ENCODE results near the gene HCN3. TPM values are rescaled to one million over a fixed set of nuclear protein-coding genes. Genes with fewer than 3 reads are reported as not detected.
"Not testable (repeated sequence)": the region's sequence is repeated elsewhere in the genome, so short reads cannot be mapped to it uniquely, and the experiment has no call there.

The HCN3 gene
- total and polyA plus RNA-seq, 2 donors: 0.76 to 2.6 TPM

DNA sequence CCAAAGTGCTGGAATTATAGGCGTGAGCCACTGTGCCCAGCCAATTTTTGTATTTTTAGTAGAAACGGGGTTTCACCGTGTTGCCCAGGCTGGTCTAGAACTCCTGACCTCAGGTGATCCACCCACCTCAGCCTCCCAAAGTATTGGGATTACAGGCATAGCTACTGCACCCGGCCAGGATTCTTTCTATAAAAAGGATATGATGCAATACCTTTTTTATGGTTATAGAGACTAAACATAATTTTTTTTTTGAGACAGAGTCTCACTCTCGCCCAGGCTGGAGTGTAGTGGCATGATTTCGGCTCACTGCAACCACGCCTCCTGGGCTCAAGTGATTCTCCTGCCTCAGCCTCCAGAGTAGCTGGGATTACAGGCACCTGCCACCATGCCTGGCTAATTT is 51.6 kb downstream of the HCN3 start:
- not testable (repeated sequence) for H3K4me3 ChIP-seq (ENCODE audit: low read length in 2 of 2); H3K27me3 ChIP-seq (ENCODE audit: control insufficient read depth in 2 of 2, insufficient read depth in 1 of 2, low read length in 1 of 2); H3K9me3 ChIP-seq (ENCODE audit: control insufficient read depth in 2 of 2, insufficient read depth in 1 of 2, low read length in 1 of 2); DNase-seq (ENCODE audit: low read depth in 6 of 9, low spot score in 9 of 9); H3K27ac ChIP-seq (ENCODE audit: low read depth in 1 of 2, low read length in 1 of 2)
- 98% methylated on average over 7 of the region's 7 CpGs for whole genome bisulfite sequencing
- Histone ChIP-seq H3K36me3 (ENCODE audit: control insufficient read depth in 2 of 2, insufficient read depth in 2 of 2, low read length in 1 of 2) (peaks cover 25 to 27% of the 10 kb centered on the region in 2 donors), H3K4me1 (ENCODE audit: control insufficient read depth in 2 of 2, insufficient read depth in 2 of 2, low read length in 2 of 2) (peaks cover 0 to 21% of the 10 kb centered on the region in 2 donors)

DNA sequence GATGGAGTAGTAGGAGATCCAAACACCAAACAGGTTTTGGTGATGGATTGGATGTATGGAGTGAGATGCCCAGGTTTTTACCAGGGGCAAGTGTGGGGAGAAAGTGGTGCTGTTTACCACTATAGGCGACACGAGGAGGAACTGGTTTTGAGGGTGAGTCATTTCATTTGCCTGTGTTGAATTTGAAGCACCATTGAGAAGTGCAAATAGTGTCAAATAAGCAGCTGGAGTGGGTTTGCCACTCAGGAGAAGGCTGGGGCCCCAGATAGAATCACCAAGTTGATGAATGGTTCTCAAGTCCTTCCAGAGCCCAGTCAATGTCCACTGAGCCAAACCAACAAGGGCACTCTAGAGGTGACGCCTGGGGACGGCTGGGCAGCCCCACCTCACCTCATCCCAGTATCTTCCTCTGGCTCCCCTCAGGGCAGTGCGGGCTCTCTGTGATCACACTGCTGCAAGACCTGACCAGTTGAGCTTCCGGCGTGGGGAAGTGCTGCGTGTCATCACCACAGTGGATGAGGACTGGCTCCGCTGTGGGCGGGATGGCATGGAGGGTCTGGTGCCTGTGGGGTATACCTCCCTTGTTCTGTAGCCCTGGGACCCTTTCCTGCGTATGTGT is 52.8 kb downstream of the HCN3 start:
- DNase-seq (ENCODE audit: low read depth in 6 of 9, low spot score in 9 of 9): no peak
- Histone ChIP-seq H3K9me3 (ENCODE audit: control insufficient read depth in 2 of 2, insufficient read depth in 1 of 2, low read length in 1 of 2) (no peaks in the 10 kb centered on the region), H3K36me3 (ENCODE audit: control insufficient read depth in 2 of 2, insufficient read depth in 2 of 2, low read length in 1 of 2) (peaks cover 33 to 36% of the 10 kb centered on the region in 2 donors), H3K27me3 (ENCODE audit: control insufficient read depth in 2 of 2, insufficient read depth in 1 of 2, low read length in 1 of 2) (no peaks in the 10 kb centered on the region), H3K4me1 (ENCODE audit: control insufficient read depth in 2 of 2, insufficient read depth in 2 of 2, low read length in 2 of 2) (peaks cover 0 to 10% of the 10 kb centered on the region in 2 donors), H3K27ac (ENCODE audit: low read depth in 1 of 2, low read length in 1 of 2) (no peak overlapping the region), H3K4me3 (ENCODE audit: low read length in 2 of 2) (no peak overlapping the region)
- WGBS: 96% methylated on average over 11 of the region's 11 CpGs

DNA sequence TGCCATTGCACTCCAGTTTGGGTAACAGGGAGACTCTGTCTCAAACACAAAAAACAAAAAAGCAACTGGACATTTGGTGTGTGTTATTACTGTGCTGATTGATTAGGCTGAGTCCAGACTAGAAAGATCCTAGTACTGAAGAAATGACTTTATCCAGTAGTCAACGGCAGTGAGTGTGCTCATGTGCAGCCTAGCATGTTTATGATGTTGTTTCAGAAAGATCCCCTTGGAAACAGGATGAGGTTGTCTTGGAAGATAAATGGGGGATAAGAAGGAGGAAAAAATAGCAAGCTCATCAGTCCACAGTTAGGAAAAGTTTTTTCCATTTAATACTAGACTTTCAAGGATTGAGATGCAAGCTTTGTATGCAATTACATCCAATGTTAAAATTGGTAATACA is 57.7 kb downstream of the HCN3 start:
- Histone ChIP-seq H3K36me3 (ENCODE audit: control insufficient read depth in 2 of 2, insufficient read depth in 2 of 2, low read length in 1 of 2) (peaks cover 51 to 67% of the 10 kb centered on the region in 2 donors), H3K27ac (ENCODE audit: low read depth in 1 of 2, low read length in 1 of 2) (no peak overlapping the region), H3K4me3 (ENCODE audit: low read length in 2 of 2) (no peak overlapping the region), H3K27me3 (ENCODE audit: control insufficient read depth in 2 of 2, insufficient read depth in 1 of 2, low read length in 1 of 2) (no peaks in the 10 kb centered on the region), H3K4me1 (ENCODE audit: control insufficient read depth in 2 of 2, insufficient read depth in 2 of 2, low read length in 2 of 2) (no peaks in the 10 kb centered on the region), H3K9me3 (ENCODE audit: control insufficient read depth in 2 of 2, insufficient read depth in 1 of 2, low read length in 1 of 2) (no peaks in the 10 kb centered on the region)
- no peak for DNase-seq (ENCODE audit: low read depth in 6 of 9, low spot score in 9 of 9)
- WGBS: 97% methylated on average over 1 of the region's 1 CpG

Other genes starting within 250 kb of the HCN3 start
- gene DCST2, start 243.7 kb upstream of the HCN3 start, total RNA-seq: 0.24 TPM
- gene DCST2, start 243.7 kb upstream of the HCN3 start, polyA plus RNA-seq: 7.8 TPM
- gene DCST1, start 243.6 kb upstream of the HCN3 start, total RNA-seq: not detected
- not detected for gene DCST1, start 243.6 kb upstream of the HCN3 start, polyA plus RNA-seq
- 12.2 TPM for gene ADAM15, start 226.1 kb upstream of the HCN3 start, total RNA-seq
- 91.5 TPM for gene ADAM15, start 226.1 kb upstream of the HCN3 start, polyA plus RNA-seq
- 4.9 TPM for gene EFNA4, start 213.7 kb upstream of the HCN3 start, total RNA-seq
- gene EFNA4, start 213.7 kb upstream of the HCN3 start, polyA plus RNA-seq: 7.4 TPM
- 2.1 TPM for gene EFNA3, start 198.6 kb upstream of the HCN3 start, total RNA-seq
- gene EFNA3, start 198.6 kb upstream of the HCN3 start, polyA plus RNA-seq: 3.4 TPM
- gene EFNA1, start 149.6 kb upstream of the HCN3 start, total RNA-seq: 14.5 TPM
- gene EFNA1, start 149.6 kb upstream of the HCN3 start, polyA plus RNA-seq: 52.6 TPM
- gene SLC50A1, start 141.6 kb upstream of the HCN3 start, total RNA-seq: 25.7 TPM
- gene SLC50A1, start 141.6 kb upstream of the HCN3 start, polyA plus RNA-seq: 54.5 TPM
- gene DPM3, start 136.9 kb upstream of the HCN3 start, total RNA-seq: 34.0 TPM
- 155 TPM for gene DPM3, start 136.9 kb upstream of the HCN3 start, polyA plus RNA-seq
- gene KRTCAP2, start 104.2 kb upstream of the HCN3 start, total RNA-seq: 97.7 TPM
- 223 TPM for gene KRTCAP2, start 104.2 kb upstream of the HCN3 start, polyA plus RNA-seq
- 1.9 TPM for gene TRIM46, start 103.6 kb upstream of the HCN3 start, total RNA-seq
- gene TRIM46, start 103.6 kb upstream of the HCN3 start, polyA plus RNA-seq: 4.3 TPM
- 7.6 TPM for gene THBS3, start 69.6 kb upstream of the HCN3 start, total RNA-seq
- 46.1 TPM for gene THBS3, start 69.6 kb upstream of the HCN3 start, polyA plus RNA-seq
- gene MTX1, start 68.8 kb upstream of the HCN3 start, total RNA-seq: 35.1 TPM
- 36.8 TPM for gene MTX1, start 68.8 kb upstream of the HCN3 start, polyA plus RNA-seq
- gene ENTREP3, start 22.0 kb upstream of the HCN3 start, total RNA-seq: 2.1 TPM
- 12.5 TPM for gene ENTREP3, start 22.0 kb upstream of the HCN3 start, polyA plus RNA-seq
- 29.1 TPM for gene SCAMP3, start 15.1 kb upstream of the HCN3 start, total RNA-seq
- gene SCAMP3, start 15.1 kb upstream of the HCN3 start, polyA plus RNA-seq: 59.1 TPM
- gene CLK2, start 4.0 kb upstream of the HCN3 start, total RNA-seq: 28.9 TPM
- gene CLK2, start 4.0 kb upstream of the HCN3 start, polyA plus RNA-seq: 86.5 TPM
- gene PKLR, start 24.0 kb downstream of the HCN3 start, total RNA-seq: 0.19 TPM
- 0.05 TPM for gene PKLR, start 24.0 kb downstream of the HCN3 start, polyA plus RNA-seq
- gene FDPS, start 31.4 kb downstream of the HCN3 start, total RNA-seq: 175 TPM
- 119 TPM for gene FDPS, start 31.4 kb downstream of the HCN3 start, polyA plus RNA-seq
- 7.5 TPM for gene RUSC1, start 43.4 kb downstream of the HCN3 start, total RNA-seq
- 18.0 TPM for gene RUSC1, start 43.4 kb downstream of the HCN3 start, polyA plus RNA-seq